K562 (cell line): ENCODE measurements around the gene TSPAN16. TPM values are rescaled to one million over a fixed set of nuclear protein-coding genes. Genes with fewer than 3 reads are reported as not detected.

Experiments
- CEBPZ ChIP-seq: fragments of 150-350 bp; IDR thresholded peaks from 2 replicates; pipeline ENCODE4 v1.6.1; 2014; ENCODE audit warnings: low read depth, mild to moderate bottlenecking, low read length, borderline replicate concordance
- EP400 ChIP-seq: fragments of 450-650 bp; IDR thresholded peaks from 2 replicates; pipeline ENCODE4 v1.6.1; 2017; ENCODE audit warnings: antibody characterized with exemption, mild to moderate bottlenecking, moderate library complexity
- JUN ChIP-seq, 2 experiments: sonication (generic) in 1 of 2; formaldehyde crosslinking in 1 of 2; IDR thresholded peaks; 2 replicates each; pipeline versions ENCODE4 v1.6.1 to v1.8.0; 2012 to 2022; ENCODE audit warnings: borderline replicate concordance in 2 of 2, mild to moderate bottlenecking in 2 of 2, improper control_type of control experiment in 1 of 2, low read depth in 1 of 2, low read length in 1 of 2, missing genetic modification reagents in 1 of 2
- JUND ChIP-seq, 2 experiments: IDR thresholded peaks; 2 replicates in 1 of 2; 3 replicates in 1 of 2; pipeline ENCODE4 v1.6.1; 2011; ENCODE audit warnings: borderline replicate concordance in 2 of 2, low read depth in 2 of 2, low read length in 2 of 2, improper control_type of control experiment in 1 of 2, missing biosample characterization in 1 of 2, missing genetic modification characterization in 1 of 2, missing genetic modification reagents in 1 of 2
- KDM2B ChIP-seq: fragments of 250-450 bp; sonication (Bioruptor Pico); IDR thresholded peaks from 2 replicates; pipeline ENCODE4 v1.8.0; 2021; ENCODE audit warnings: mild to moderate bottlenecking, moderate library complexity
- MCM3 ChIP-seq: fragments of 450-650 bp; IDR thresholded peaks from 2 replicates; pipeline ENCODE4 v1.6.1; 2016
- NFIX ChIP-seq: fragments of 250-450 bp; sonication (Bioruptor Pico); IDR thresholded peaks from 2 replicates; pipeline ENCODE4 v1.4.0; 2020; ENCODE audit warnings: low read depth, mild to moderate bottlenecking, moderate library complexity
- OTX1 ChIP-seq: fragments of 450-650 bp; formaldehyde crosslinking; IDR thresholded peaks from 2 replicates; pipeline ENCODE4 v1.4.0; 2022; ENCODE audit warnings: mild to moderate bottlenecking
- PHF21A ChIP-seq: fragments of 450-650 bp; IDR thresholded peaks from 2 replicates; pipeline ENCODE4 v1.6.1; 2017; ENCODE audit warnings: low read depth, borderline replicate concordance
- TCF3 ChIP-seq: sonication (generic); formaldehyde crosslinking; IDR thresholded peaks from 2 replicates; pipeline ENCODE4 v1.4.0; 2020; ENCODE audit warnings: mild to moderate bottlenecking, missing genetic modification reagents
- U2AF2 ChIP-seq: fragments of 200-400 bp; formaldehyde crosslinking; optimal IDR thresholded peaks from 2 replicates; pipeline ENCODE3; 2017; ENCODE audit warnings: low read depth, mild to moderate bottlenecking, low read length
- VEZF1 ChIP-seq: fragments of 200-800 bp; sonication (Bioruptor generic); IDR thresholded peaks from 2 replicates; pipeline ENCODE4 v1.6.1; 2017; ENCODE audit warnings: missing genetic modification characterization, missing compliant biosample characterization
- ZNF239 ChIP-seq: fragments of 250-450 bp; sonication (Bioruptor Pico); IDR thresholded peaks from 2 replicates; pipeline ENCODE4 v1.4.0; 2020; ENCODE audit warnings: mild to moderate bottlenecking
- ZNF277 ChIP-seq: fragments of 250-450 bp; sonication (Bioruptor Pico); IDR thresholded peaks from 2 replicates; pipeline ENCODE4 v1.8.0; 2022; ENCODE audit warnings: inconsistent platforms, mild to moderate bottlenecking, moderate library complexity, borderline replicate concordance
- ZNF586 ChIP-seq: fragments of 450-650 bp; formaldehyde crosslinking; conservative IDR thresholded peaks from 2 replicates; pipeline ENCODE4 v1.4.0; 2020; ENCODE audit warnings: mild to moderate bottlenecking, moderate library complexity
- ZNF699 ChIP-seq: fragments of 250-450 bp; sonication (Bioruptor Pico); IDR thresholded peaks from 2 replicates; pipeline ENCODE4 v1.8.0; 2021; ENCODE audit warnings: mild to moderate bottlenecking, moderate library complexity; ENCODE audit not compliant: insufficient replicate concordance
- ZNF707 ChIP-seq: fragments of 250-450 bp; sonication (Bioruptor Pico); conservative IDR thresholded peaks from 2 replicates; pipeline ENCODE4 v1.8.0; 2022; ENCODE audit warnings: inconsistent platforms, mild to moderate bottlenecking, moderate library complexity
- ZNF77 ChIP-seq: fragments of 250-450 bp; sonication (Bioruptor Pico); IDR thresholded peaks from 2 replicates; pipeline ENCODE4 v1.5.0; 2020
- polyA plus RNA-seq, 8 experiments: library from polyadenylated mRNA; depleted of rRNA in 4 of 8; stranded (reverse) in 5 of 8; unstranded in 3 of 8; fragments of >200 nt; fragmentation: Nextera tagmentation in 2 of 8; fragmentation: Illumina TruSeq in 1 of 8; extraction: Ambion mirVana in 2 of 8; extraction: Trizol in 1 of 8; gene quantifications; 2 replicates each; pipeline versions ENCODE4 v1.2.1 to v1.2.3, GENCODE V29; 2011 to 2014; ENCODE audit warnings: inconsistent platforms in 1 of 8, missing spikeins in 1 of 8
- total RNA-seq, 7 experiments: library from RNA; depleted of rRNA in 6 of 7; stranded (reverse); fragments of >200 nt in 6 of 7; fragmentation: Illumina TruSeq in 2 of 7; extraction: Trizol in 2 of 7; gene quantifications; 2 replicates each; pipeline versions ENCODE4 v1.2.1 to v1.2.3, GENCODE V29; 2011 to 2021; ENCODE audit warnings: low replicate concordance in 1 of 7
- TF ChIP-seq, protein P1 (sequence below): sonication (generic); IDR thresholded peaks from 2 replicates; pipeline ENCODE4 v1.6.1; 2016

Gene TSPAN16
- total and polyA plus RNA-seq, 9 of the 15 experiments (the other 6 are each of a cell fraction or from before 2014, with no cell fraction given): not detected

GRCh38 chr19:11346104-11346940, 50.4 kb downstream of the TSPAN16 start, which contains the start of the genes CCDC159 and TMEM205 (continued):
- TF ChIP-seq ZNF586 (no peak), MCM3 (no peak), ZNF77 (CRISPR knock-in tag) (no peak), CEBPZ (peak; percentile 95), ZNF699 (no peak), ZNF239 (peak; percentile 8; the same call in 1 of the 2 replicates), JUND (IDR thresholded peaks at IDR 0.05; ENCODE audit: borderline replicate concordance, low read depth, low read length) (peak; percentile 87), JUND (tag; IDR thresholded peaks at IDR 0.05; ENCODE audit: borderline replicate concordance, low read depth, low read length) (peak; percentile 80; the same call in 1 of the 3 replicates), VEZF1 (CRISPR knock-in tag) (peak; percentile 45; the same call in 1 of the 2 replicates), KDM2B (CRISPR knock-in tag) (no peak; the same call in 1 of the 2 replicates), ZNF277 (CRISPR knock-in tag) (no peak), ZNF707 (CRISPR knock-in tag) (no peak), JUN (IDR thresholded peaks at IDR 0.05; ENCODE audit: borderline replicate concordance, low read depth, low read length) (peak; percentile 15; the same call in 1 of the 2 replicates), JUN (CRISPR knock-in tag; IDR thresholded peaks at IDR 0.05; ENCODE audit: borderline replicate concordance) (no peak), NFIX (CRISPR knock-in tag) (no peak), TCF3 (0 out of 2 replicates have a peak, but pooled peaks have one; percentile 4), EP400 (peak; percentile 26; the same call in 1 of the 2 replicates), OTX1 (CRISPR knock-in tag) (0 out of 2 replicates have a peak, but pooled peaks have one; percentile 50), PHF21A (peak; percentile 16; the same call in 1 of the 2 replicates), U2AF2 (no peak)
- TF ChIP-seq, protein P1, sequence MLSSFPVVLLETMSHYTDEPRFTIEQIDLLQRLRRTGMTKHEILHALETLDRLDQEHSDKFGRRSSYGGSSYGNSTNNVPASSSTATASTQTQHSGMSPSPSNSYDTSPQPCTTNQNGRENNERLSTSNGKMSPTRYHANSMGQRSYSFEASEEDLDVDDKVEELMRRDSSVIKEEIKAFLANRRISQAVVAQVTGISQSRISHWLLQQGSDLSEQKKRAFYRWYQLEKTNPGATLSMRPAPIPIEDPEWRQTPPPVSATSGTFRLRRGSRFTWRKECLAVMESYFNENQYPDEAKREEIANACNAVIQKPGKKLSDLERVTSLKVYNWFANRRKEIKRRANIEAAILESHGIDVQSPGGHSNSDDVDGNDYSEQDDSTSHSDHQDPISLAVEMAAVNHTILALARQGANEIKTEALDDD: no peak
